Subcutaneous adipose tissue (tissue), 4 donors: ENCODE results near the gene C22orf23. TPM values are rescaled to one million over a fixed set of nuclear protein-coding genes. Genes with fewer than 3 reads are reported as not detected.

Experiments
- total RNA-seq, 4 donors: library from RNA; depleted of rRNA; stranded (reverse); fragments of >200 nt; gene quantifications; one replicate each; pipeline ENCODE4 v1.1.0, GENCODE V29; 2016
- TF ChIP-seq, protein P1 (sequence below): fragments of 450-650 bp; IDR thresholded peaks from one replicate; pipeline ENCODE4 v1.5.1; 2016; ENCODE audit warnings: low read depth, mild to moderate bottlenecking, control low read depth, antibody characterized with exemption, moderate library complexity

Gene C22orf23
- total RNA-seq, 4 donors from 2014 or later = 0.68 to 2.1 (median 1.3) TPM; not detected in 1

DNA sequence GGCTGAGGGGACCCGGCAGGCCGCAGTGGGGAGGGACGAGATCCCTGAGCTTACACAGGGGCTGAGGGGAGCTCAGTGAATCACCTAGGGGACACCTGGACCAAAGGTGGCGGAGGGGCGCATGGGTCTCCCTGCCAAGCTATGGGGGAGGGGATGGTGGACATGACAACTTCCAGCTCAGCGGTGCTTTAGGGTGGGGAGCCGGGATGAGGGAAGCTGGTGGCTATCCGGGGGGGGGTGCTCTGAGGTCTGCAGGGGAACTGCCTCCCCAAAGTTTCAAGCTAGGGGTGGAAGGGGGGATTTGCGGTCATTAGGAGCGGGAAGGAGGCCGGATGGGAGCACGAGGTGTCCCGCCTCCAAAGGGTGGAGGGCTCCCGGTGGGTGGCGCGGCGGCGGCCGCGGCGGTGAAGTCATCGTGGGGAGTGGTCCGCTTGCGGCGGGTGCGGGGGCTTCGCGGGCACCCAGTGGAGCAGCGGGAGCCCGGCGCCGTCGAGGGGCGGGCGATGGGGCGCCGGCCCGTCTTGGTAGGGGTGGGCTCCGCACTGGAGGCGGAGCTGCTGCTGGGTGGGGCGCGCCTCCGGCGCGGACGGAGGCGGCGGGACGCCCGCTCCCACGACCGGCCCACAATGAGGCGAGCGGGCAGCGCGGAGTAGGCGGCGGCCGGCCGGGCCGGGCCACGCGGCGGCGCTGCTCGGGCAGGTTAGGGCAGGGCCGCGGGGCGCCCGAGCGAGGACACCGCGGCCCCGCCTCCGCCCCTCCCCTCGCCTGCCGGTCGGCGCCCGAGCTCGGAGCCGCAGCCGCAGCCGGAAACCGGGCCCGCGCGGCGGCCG lies 47.7 kb downstream of the C22orf23 start, which contains the start of gene MICALL1:
MICALL1 (plus strand) TSS at position 764 of the 830 bp plus-strand sequence. CDS start 126 bp downstream, outside the sequence.
- TF ChIP-seq, protein P1, sequence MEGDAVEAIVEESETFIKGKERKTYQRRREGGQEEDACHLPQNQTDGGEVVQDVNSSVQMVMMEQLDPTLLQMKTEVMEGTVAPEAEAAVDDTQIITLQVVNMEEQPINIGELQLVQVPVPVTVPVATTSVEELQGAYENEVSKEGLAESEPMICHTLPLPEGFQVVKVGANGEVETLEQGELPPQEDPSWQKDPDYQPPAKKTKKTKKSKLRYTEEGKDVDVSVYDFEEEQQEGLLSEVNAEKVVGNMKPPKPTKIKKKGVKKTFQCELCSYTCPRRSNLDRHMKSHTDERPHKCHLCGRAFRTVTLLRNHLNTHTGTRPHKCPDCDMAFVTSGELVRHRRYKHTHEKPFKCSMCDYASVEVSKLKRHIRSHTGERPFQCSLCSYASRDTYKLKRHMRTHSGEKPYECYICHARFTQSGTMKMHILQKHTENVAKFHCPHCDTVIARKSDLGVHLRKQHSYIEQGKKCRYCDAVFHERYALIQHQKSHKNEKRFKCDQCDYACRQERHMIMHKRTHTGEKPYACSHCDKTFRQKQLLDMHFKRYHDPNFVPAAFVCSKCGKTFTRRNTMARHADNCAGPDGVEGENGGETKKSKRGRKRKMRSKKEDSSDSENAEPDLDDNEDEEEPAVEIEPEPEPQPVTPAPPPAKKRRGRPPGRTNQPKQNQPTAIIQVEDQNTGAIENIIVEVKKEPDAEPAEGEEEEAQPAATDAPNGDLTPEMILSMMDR = no peak

DNA sequence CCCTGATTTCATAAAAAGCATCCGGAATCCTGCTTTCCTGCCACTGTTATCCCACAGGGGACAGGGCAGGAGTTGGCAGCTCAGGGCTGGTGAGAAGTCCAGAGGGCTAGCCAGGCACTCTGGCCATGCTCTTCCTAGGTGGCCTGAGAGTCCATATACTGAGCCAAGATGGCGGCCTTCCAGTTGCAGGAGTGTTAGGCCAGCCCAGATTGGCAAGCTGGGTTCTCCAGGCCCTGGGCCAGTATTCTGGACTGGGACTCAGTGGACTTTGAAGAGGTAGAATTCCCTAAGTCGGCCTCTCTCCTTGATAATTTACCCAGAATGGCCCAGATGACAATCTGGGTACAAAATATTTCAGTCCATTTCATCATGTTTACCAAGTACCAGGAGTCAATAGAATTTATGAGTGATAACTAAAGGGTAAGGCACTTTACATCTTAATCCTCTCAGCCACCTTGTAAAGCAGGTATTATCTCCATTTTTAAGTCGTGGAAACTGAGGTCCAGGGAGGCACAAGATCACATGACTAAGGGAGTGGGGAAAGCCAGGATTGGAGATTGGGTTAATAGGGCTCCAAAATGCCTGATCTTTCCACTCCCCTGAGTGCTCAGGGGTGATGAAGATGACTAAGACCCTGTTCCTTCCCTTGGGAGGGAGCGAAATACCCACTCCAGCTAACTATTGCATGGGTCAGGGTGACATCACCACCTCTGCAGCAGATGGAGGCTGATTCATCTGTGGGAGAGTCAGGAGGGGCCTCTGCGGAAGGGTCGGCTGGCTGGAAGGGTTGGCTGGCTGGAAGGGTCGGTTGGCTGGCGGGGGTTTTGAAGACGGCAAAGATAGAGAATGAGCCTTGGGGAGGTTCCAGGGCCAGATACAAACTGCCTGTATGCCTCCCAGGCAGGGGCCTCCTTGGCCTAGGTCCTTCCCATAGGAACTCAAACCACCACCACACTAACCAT lies 48.5 kb downstream of the C22orf23 start:
- TF ChIP-seq, protein P1 = no peak

- TF ChIP-seq, protein P1 = no peak
These were observed 54.8 kb downstream of the C22orf23 start for GRCh38 chr22:37898441-37899181.

DNA sequence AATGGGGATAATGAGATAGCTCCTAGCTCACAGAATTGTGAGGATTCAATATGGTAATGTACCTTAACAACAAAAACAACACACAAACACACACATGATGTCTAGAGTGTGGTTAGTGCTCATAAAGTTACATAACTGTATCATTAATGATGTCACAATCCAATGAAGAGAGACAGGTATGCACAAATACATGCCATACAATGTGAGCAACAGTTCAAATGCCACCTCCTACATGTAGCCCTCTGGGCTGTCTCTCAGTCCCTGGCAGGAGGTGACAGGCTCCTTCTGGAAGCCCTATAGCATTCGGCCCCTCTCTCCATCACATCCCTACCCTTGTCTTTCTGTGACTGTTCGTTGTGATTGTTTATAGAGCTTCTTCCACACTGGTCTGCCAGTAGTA lies 55.6 kb downstream of the C22orf23 start:
- TF ChIP-seq, protein P1 = no peak

GRCh38 chr22:37896939-37897338 lies 56.5 kb downstream of the C22orf23 start:
- TF ChIP-seq, protein P1 = no peak

DNA sequence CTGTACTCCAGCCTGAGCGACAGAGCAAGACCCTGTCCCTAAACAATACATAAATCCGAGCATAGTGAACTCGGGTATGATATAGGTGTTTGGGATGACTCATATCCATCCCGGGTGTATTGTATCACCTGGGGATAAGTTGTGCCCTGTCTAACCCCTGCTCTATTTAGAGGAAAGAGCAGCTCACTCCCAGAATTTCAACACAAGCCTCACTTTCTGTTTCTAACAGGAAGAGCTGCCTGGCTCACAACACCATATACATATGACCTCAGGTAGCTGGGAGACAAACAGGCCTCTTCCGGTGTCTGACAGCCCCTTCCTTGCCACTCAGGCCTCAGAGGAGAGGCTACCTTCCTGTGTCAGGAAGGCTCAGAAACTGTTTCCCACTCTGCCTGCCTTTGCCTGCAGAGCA lies 57.2 kb downstream of the C22orf23 start:
- TF ChIP-seq, protein P1 = no peak
